GM18519 (cell line): ENCODE results near the gene PPP2R1A.

Source experiments
- ATAC-seq: cut with Tn5 transposase; IDR thresholded peaks from one replicate; pipeline ENCODE4 v1.9.1; 2021; ENCODE audit warnings: mild to moderate bottlenecking, moderate library complexity; ENCODE audit not compliant: unreplicated experiment, low FRiP score

Gene PPP2R1A

GRCh38 chr19:52189735-52190486 is at the start of gene PPP2R1A:
Gene PPP2R1A (plus strand): TSS chr19:52190052. CDS start chr19:52190097, 45 bp downstream.
- peak; percentile 83 for ATAC-seq

- ATAC-seq, result no peak
These were observed 48.6 kb upstream of the PPP2R1A start for GRCh38 chr19:52141203-52141602.

GRCh38 chr19:52142001-52142595 is 47.8 kb upstream of the PPP2R1A start:
- ATAC-seq, result no peak

- ATAC-seq, result no peak
These were observed 41.6 kb upstream of the PPP2R1A start for GRCh38 chr19:52148256-52148655.

GRCh38 chr19:52155596-52156359 is 34.1 kb upstream of the PPP2R1A start:
- ATAC-seq, result no peak

- no peak for ATAC-seq
These were observed 19.5 kb upstream of the PPP2R1A start for GRCh38 chr19:52170304-52170703.

- no peak for ATAC-seq
These were observed 19.0 kb upstream of the PPP2R1A start for GRCh38 chr19:52170863-52171320.

- no peak for ATAC-seq
These were observed 18.3 kb upstream of the PPP2R1A start, which contains the start of gene ZNF836 for GRCh38 chr19:52171321-52172169. Gene ZNF836 (minus strand): TSS chr19:52171621. CDS start chr19:52168072, 3,549 bp downstream.

- no peak for ATAC-seq
These were observed 17.5 kb upstream of the PPP2R1A start for GRCh38 chr19:52172347-52172746.

GRCh38 chr19:52176574-52176973 is 13.3 kb upstream of the PPP2R1A start:
- no peak for ATAC-seq

GRCh38 chr19:52187407-52187806 is 2.4 kb upstream of the PPP2R1A start:
- ATAC-seq, result no peak

GRCh38 chr19:52188822-52189734 is 774 bp upstream of the PPP2R1A start:
- ATAC-seq, result no peak

- no peak for ATAC-seq
These were observed 838 bp downstream of the PPP2R1A start for GRCh38 chr19:52190487-52191293.

- no peak for ATAC-seq
These were observed 1.5 kb downstream of the PPP2R1A start for GRCh38 chr19:52191389-52191788.

- ATAC-seq, result no peak
These were observed 2.1 kb downstream of the PPP2R1A start for GRCh38 chr19:52191951-52192350.

- ATAC-seq, result no peak
These were observed 6.6 kb downstream of the PPP2R1A start for GRCh38 chr19:52196256-52196967.

- no peak for ATAC-seq
These were observed 8.1 kb downstream of the PPP2R1A start for GRCh38 chr19:52197964-52198363.

GRCh38 chr19:52198678-52199077 is 8.8 kb downstream of the PPP2R1A start:
- no peak for ATAC-seq
